DOHH2 (cell line): ENCODE measurements around the gene MKRN2.

Experiments
- H3F3A ChIP-seq: fragments of 200-600 bp; sonication (generic), shearing (Covaris generic); 2 replicates; pipeline ENCODE4 v1.6.0; 2016; ENCODE audit warnings: antibody characterized with exemption, mild to moderate bottlenecking; ENCODE audit not compliant: control insufficient read depth, insufficient read depth
- H3K27ac ChIP-seq: fragments of 200-600 bp; sonication (generic); 2 replicates; pipeline ENCODE4 v1.5.1; 2014; ENCODE audit warnings: low read depth, mild to moderate bottlenecking, low read length, moderate library complexity
- H3K27me3 ChIP-seq: fragments of 200-600 bp; sonication (generic); 2 replicates; pipeline ENCODE4 v1.6.1; 2014; ENCODE audit warnings: mild to moderate bottlenecking, low read length, mixed read lengths; ENCODE audit not compliant: control insufficient read depth
- H3K36me3 ChIP-seq: fragments of 200-600 bp; sonication (generic); 2 replicates; pipeline ENCODE4 v1.6.1; 2014; ENCODE audit warnings: mild to moderate bottlenecking, low read length, moderate library complexity, mixed read lengths; ENCODE audit not compliant: control insufficient read depth
- H3K4me1 ChIP-seq: fragments of 200-600 bp; sonication (generic); 2 replicates; pipeline ENCODE4 v1.6.1; 2014; ENCODE audit warnings: mild to moderate bottlenecking, low read length, mixed read lengths; ENCODE audit not compliant: control insufficient read depth
- H3K4me2 ChIP-seq: fragments of 200-600 bp; sonication (generic); 2 replicates; pipeline ENCODE4 v1.6.0; 2014; ENCODE audit warnings: mild to moderate bottlenecking, low read length, moderate library complexity
- H3K4me3 ChIP-seq: fragments of 200-600 bp; sonication (generic); 2 replicates; pipeline ENCODE4 v1.5.1; 2014; ENCODE audit warnings: mild to moderate bottlenecking, low read length, mixed read lengths
- H3K79me2 ChIP-seq: fragments of 200-600 bp; sonication (generic); 2 replicates; pipeline ENCODE4 v1.6.1; 2014; ENCODE audit warnings: mild to moderate bottlenecking, low read length, mixed read lengths; ENCODE audit not compliant: control insufficient read depth
- H3K9me2 ChIP-seq: fragments of 200-600 bp; sonication (generic); replicated peaks from 2 replicates; pipeline ENCODE4 v1.6.1; 2014; ENCODE audit warnings: mild to moderate bottlenecking, low read length, mixed read lengths; ENCODE audit not compliant: control insufficient read depth
- H3K9me3 ChIP-seq: fragments of 200-600 bp; sonication (generic); 2 replicates; pipeline ENCODE4 v1.6.1; 2014; ENCODE audit warnings: antibody characterized with exemption, low read length, mixed read lengths; ENCODE audit not compliant: control insufficient read depth, insufficient read depth
- H4K20me1 ChIP-seq: fragments of 200-600 bp; sonication (generic); 2 replicates; pipeline ENCODE4 v1.6.0; 2014; ENCODE audit warnings: low read depth, mild to moderate bottlenecking, antibody characterized with exemption, low read length, moderate library complexity; ENCODE audit not compliant: control insufficient read depth, insufficient read depth
- EZH2phosphoT487 ChIP-seq: fragments of 200-600 bp; sonication (generic); IDR thresholded peaks from 2 replicates; pipeline ENCODE4 v1.6.1; 2017; ENCODE audit warnings: borderline replicate concordance, mild to moderate bottlenecking, antibody characterized with exemption, low read length, moderate library complexity, mixed read lengths
- TF ChIP-seq, protein P1 (sequence below): fragments of 200-600 bp; sonication (generic); IDR thresholded peaks from one replicate; pipeline ENCODE4 v1.5.1; 2014; ENCODE audit warnings: antibody characterized with exemption, mild to moderate bottlenecking, low read depth, low read length; ENCODE audit not compliant: poor library complexity, severe bottlenecking

Gene MKRN2

DNA sequence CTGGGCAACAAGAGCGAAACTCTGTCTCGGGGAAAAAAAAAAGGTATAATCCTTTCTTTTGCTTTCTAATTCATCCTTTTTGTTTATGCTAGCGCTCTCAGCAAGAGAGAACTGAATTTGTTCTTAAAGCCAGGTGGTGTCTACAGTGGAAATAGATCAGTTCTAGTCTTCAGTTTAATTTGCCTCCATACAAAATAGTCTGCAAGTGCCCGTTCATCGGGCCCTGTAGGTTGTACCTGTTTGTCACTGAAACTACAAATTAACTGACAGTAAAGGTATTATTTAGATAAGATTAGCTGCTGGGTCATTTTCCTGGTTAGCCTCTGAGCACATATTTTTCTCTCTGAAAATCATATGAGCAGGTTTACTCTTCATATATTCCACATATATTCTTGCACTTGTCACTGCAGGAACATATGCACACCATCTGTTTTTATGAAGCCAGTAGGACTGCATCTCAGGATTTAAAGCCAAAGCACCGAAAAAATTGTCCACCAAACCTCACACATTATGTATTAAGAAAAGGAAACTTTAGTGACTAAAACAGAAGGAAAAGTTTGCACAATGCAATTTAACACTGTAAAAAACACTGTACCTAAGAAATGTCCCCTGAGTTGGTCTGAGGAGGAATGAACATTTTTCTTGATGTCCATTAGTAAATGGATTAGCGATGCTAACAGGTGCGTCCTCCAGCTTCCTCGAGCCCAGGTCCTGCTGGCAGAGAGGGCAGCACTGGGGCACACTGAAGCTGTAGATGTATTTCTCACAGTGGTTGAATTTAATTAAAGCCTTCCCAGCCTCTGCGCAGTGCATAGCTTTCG, 12.0 kb upstream of the MKRN2 start:
- H3K9me3 ChIP-seq, result no peaks in the 10 kb centered on the region
- H3K27ac ChIP-seq, result no peak overlapping the region
- no peaks in the 10 kb centered on the region for H4K20me1 ChIP-seq
- H3F3A ChIP-seq, result 0 out of 2 replicates have a peak, but pooled peaks cover 2% of the 10 kb centered on the region
- H3K9me2 ChIP-seq, result no peaks in the 10 kb centered on the region
- H3K36me3 ChIP-seq, result no peaks in the 10 kb centered on the region; the same call in 1 of the 2 replicates
- TF ChIP-seq, protein P1, sequence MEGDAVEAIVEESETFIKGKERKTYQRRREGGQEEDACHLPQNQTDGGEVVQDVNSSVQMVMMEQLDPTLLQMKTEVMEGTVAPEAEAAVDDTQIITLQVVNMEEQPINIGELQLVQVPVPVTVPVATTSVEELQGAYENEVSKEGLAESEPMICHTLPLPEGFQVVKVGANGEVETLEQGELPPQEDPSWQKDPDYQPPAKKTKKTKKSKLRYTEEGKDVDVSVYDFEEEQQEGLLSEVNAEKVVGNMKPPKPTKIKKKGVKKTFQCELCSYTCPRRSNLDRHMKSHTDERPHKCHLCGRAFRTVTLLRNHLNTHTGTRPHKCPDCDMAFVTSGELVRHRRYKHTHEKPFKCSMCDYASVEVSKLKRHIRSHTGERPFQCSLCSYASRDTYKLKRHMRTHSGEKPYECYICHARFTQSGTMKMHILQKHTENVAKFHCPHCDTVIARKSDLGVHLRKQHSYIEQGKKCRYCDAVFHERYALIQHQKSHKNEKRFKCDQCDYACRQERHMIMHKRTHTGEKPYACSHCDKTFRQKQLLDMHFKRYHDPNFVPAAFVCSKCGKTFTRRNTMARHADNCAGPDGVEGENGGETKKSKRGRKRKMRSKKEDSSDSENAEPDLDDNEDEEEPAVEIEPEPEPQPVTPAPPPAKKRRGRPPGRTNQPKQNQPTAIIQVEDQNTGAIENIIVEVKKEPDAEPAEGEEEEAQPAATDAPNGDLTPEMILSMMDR, result no peak
- no peak for TF ChIP-seq EZH2phosphoT487
- H3K4me2 ChIP-seq, result no peak overlapping the region
- no peaks in the 10 kb centered on the region for H3K79me2 ChIP-seq
- no peaks in the 10 kb centered on the region for H3K4me1 ChIP-seq
- H3K4me3 ChIP-seq, result no peak overlapping the region
- no peaks in the 10 kb centered on the region for H3K27me3 ChIP-seq

DNA sequence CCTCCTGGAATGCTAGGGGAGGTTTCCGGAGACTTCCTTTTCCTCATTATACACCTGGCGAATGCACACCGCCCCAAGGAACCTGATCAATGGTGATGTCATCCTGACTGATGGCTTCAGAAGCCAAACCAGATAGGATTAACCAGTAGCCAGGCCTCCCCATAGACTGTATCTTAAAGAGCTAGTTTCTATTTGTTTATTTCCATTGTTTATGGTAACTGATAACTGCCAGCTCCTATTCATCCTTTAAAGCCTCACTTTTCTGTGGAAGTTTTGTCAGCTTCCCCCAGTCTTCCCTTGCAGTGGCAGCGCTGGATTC, 11.5 kb upstream of the MKRN2 start, which contains the start of gene MKRN2OS:
MKRN2OS (minus strand) TSS at position 27 of the 319 bp plus-strand sequence. CDS start 35 bp downstream, outside the sequence.
- TF ChIP-seq EZH2phosphoT487, result no peak
- TF ChIP-seq, protein P1, result no peak
- Histone ChIP-seq H3K9me3 (no peaks in the 10 kb centered on the region), H3K9me2 (no peaks in the 10 kb centered on the region), H3K27me3 (no peaks in the 10 kb centered on the region), H3K4me1 (no peaks in the 10 kb centered on the region), H3K4me2 (no peak within 1 kb of the TSS), H3K27ac (no peak within 1 kb of the TSS), H4K20me1 (no peaks in the 10 kb centered on the region), H3K4me3 (no peak within 1 kb of the TSS), H3K79me2 (no peaks in the 10 kb centered on the region), H3K36me3 (no peaks in the 10 kb centered on the region; the same call in 1 of the 2 replicates), H3F3A (0 out of 2 replicates have a peak, but pooled peaks cover 2% of the 10 kb centered on the region)

DNA sequence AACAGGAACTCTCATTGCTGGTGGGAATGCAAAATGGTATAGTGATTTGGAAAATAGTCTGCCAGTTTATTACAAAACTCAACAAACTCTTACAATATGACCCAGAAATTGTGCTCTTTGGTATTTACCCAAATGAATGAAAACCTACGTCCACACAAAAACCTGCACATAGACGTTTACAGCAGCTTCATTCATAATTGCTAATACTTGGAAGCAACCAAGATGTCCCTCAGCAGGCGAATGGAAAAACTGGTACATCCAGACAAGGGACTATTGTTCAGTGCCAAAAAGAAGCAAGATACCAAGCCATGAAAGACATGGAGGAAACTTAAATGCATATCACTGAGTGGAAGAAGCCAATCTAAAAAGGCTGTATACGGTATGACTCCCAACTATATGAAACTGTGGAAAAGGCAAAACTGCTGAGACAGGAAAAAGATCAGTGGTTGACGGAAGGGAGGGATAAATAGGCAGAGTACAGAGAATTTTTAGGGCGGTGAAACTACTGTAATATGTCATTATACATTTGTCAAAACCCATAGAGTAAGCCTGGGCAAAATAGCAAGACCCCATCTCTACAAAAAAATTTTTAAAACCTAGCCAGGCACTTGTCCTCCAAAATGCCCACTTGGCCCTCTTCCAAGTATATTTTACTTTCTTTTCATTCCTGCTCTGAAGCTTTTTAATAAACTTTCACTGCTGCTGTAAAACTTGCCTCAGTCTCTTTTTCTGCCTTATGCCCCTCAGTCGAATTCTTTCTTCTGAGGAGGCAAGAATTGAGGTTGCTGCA, 6.7 kb upstream of the MKRN2 start:
- Histone ChIP-seq H3K4me2 (no peak overlapping the region), H4K20me1 (no peaks in the 10 kb centered on the region), H3K9me3 (no peaks in the 10 kb centered on the region), H3K36me3 (no peaks in the 10 kb centered on the region), H3K4me1 (no peaks in the 10 kb centered on the region), H3K9me2 (no peaks in the 10 kb centered on the region), H3K27me3 (peaks cover 8% of the 10 kb centered on the region), H3F3A (peaks cover 4% of the 10 kb centered on the region; the same call in 1 of the 2 replicates), H3K27ac (no peak overlapping the region), H3K79me2 (no peaks in the 10 kb centered on the region), H3K4me3 (no peak overlapping the region)
- no peak for TF ChIP-seq EZH2phosphoT487
- TF ChIP-seq, protein P1, result no peak
